Osteocyte (in vitro differentiated cells): ENCODE measurements around the gene BGN. TPM values are rescaled to one million over a fixed set of nuclear protein-coding genes. Genes with fewer than 3 reads are reported as not detected.

ENCODE experiments used
- DNase-seq: peaks from one replicate; pipeline ENCODE4 v3.0.0; 2021; ENCODE audit warnings: mixed read lengths; ENCODE audit not compliant: unreplicated experiment; ENCODE audit errors: extremely low spot score
- H3K27ac Mint-ChIP-seq: one replicate; pipeline ENCODE4 v1.8.0; 2021; ENCODE audit warnings: mild to moderate bottlenecking, mixed read lengths; ENCODE audit not compliant: unreplicated experiment
- H3K27me3 Mint-ChIP-seq: one replicate; pipeline ENCODE4 v1.8.0; 2021; ENCODE audit warnings: mixed read lengths; ENCODE audit not compliant: unreplicated experiment
- H3K36me3 Mint-ChIP-seq: one replicate; pipeline ENCODE4 v1.8.0; 2021; ENCODE audit warnings: mixed read lengths; ENCODE audit not compliant: unreplicated experiment
- H3K4me1 Mint-ChIP-seq: one replicate; pipeline ENCODE4 v1.8.0; 2021; ENCODE audit warnings: mixed read lengths; ENCODE audit not compliant: unreplicated experiment
- H3K4me3 Mint-ChIP-seq: one replicate; pipeline ENCODE4 v1.8.0; 2021; ENCODE audit warnings: mild to moderate bottlenecking, moderate library complexity, mixed read lengths; ENCODE audit not compliant: unreplicated experiment
- H3K9me3 Mint-ChIP-seq: one replicate; pipeline ENCODE4 v1.8.0; 2021; ENCODE audit warnings: mixed read lengths; ENCODE audit not compliant: unreplicated experiment
- CTCF ChIP-seq: fragments of 200-600 bp; sonication (generic); IDR thresholded peaks from 2 replicates; pipeline ENCODE4 v1.5.0; 2021; ENCODE audit warnings: antibody characterized with exemption, mild to moderate bottlenecking, moderate library complexity
- total RNA-seq: library from RNA; stranded (reverse); gene quantifications from 2 replicates; pipeline ENCODE4 v1.2.1, GENCODE V29; 2021

The BGN gene
- total RNA-seq, 1 donor from 2014 or later = 1,633 TPM

- Mint-ChIP-seq H3K9me3 (no peaks in the 10 kb centered on the region), H3K27me3 (no peaks in the 10 kb centered on the region), H3K36me3 (no peaks in the 10 kb centered on the region), H3K4me3 (no peak overlapping the region), H3K4me1 (peaks cover 32% of the 10 kb centered on the region), H3K27ac (no peak overlapping the region)
- TF ChIP-seq CTCF = no peak
- no peak for DNase-seq
Observed at GRCh38 chrX:153481043-153481442, 13.7 kb upstream of the BGN start.

GRCh38 chrX:153482376-153483015 is 12.3 kb upstream of the BGN start:
- H3K4me1 Mint-ChIP-seq = peaks cover 35% of the 10 kb centered on the region
- no peak overlapping the region for H3K4me3 Mint-ChIP-seq
- TF ChIP-seq CTCF = no peak

GRCh38 chrX:153485396-153486080 is 9.2 kb upstream of the BGN start:
- no peak for TF ChIP-seq CTCF
- Mint-ChIP-seq H3K4me1 (peaks cover 47% of the 10 kb centered on the region), H3K27me3 (no peaks in the 10 kb centered on the region), H3K4me3 (no peak overlapping the region), H3K36me3 (no peaks in the 10 kb centered on the region), H3K9me3 (no peaks in the 10 kb centered on the region), H3K27ac (peak overlapping the region; percentile 38)
- DNase-seq = no peak

More at GRCh38 chrX:153482376-153483015, 12.3 kb upstream of the BGN start:
- H3K27ac Mint-ChIP-seq = no peak overlapping the region
- no peaks in the 10 kb centered on the region for H3K27me3 Mint-ChIP-seq
- no peaks in the 10 kb centered on the region for H3K36me3 Mint-ChIP-seq
- no peak for DNase-seq
- no peaks in the 10 kb centered on the region for H3K9me3 Mint-ChIP-seq

GRCh38 chrX:153486171-153486570 is 8.6 kb upstream of the BGN start:
- H3K4me3 Mint-ChIP-seq = no peak overlapping the region
- no peak for TF ChIP-seq CTCF
- H3K27me3 Mint-ChIP-seq = no peaks in the 10 kb centered on the region
- no peaks in the 10 kb centered on the region for H3K9me3 Mint-ChIP-seq
- DNase-seq = no peak
- H3K27ac Mint-ChIP-seq = no peak overlapping the region
- peaks cover 52% of the 10 kb centered on the region for H3K4me1 Mint-ChIP-seq
- H3K36me3 Mint-ChIP-seq = no peaks in the 10 kb centered on the region

GRCh38 chrX:153487590-153488071 is 7.1 kb upstream of the BGN start:
- no peaks in the 10 kb centered on the region for H3K9me3 Mint-ChIP-seq
- H3K4me3 Mint-ChIP-seq = no peak overlapping the region
- no peak for DNase-seq
- TF ChIP-seq CTCF = no peak
- peaks cover 63% of the 10 kb centered on the region for H3K4me1 Mint-ChIP-seq
- H3K27me3 Mint-ChIP-seq = no peaks in the 10 kb centered on the region
- H3K27ac Mint-ChIP-seq = peak overlapping the region; percentile 70
- H3K36me3 Mint-ChIP-seq = no peaks in the 10 kb centered on the region
